Measurements from ENCODE around the gene M6PR. TPM values are rescaled to one million over a fixed set of nuclear protein-coding genes. Genes with fewer than 3 reads are reported as not detected.
"Not testable (repeated sequence)": the region's sequence is repeated elsewhere in the genome, so short reads cannot be mapped to it uniquely, and the experiment has no call there.

The M6PR gene
- total RNA-seq, 4 donors from 2014 or later = 52.0 to 73.7 (median 59.1) TPM

GRCh38 chr12:8914033-8914715 is 35.3 kb downstream of the M6PR start, which contains the start of gene PHC1:
TSS of gene PHC1 (plus strand) at chr12:8914509. CDS start at chr12:8917678, 3,169 bp downstream.
- Histone ChIP-seq H3K27ac (peak within 1 kb of the TSS; percentile 73 to 88 (median 79)), H3K4me1 (peaks cover 0 to 17% (median 2%) of the 10 kb centered on the region in 4 donors), H3K4me3 (peak within 1 kb of the TSS; percentile 64 to 88 (median 66))
- not testable (repeated sequence) for H3K9me3 ChIP-seq, H3K36me3 ChIP-seq, H3K27me3 ChIP-seq
- peak; percentile 83 to 92 (median 85) for DNase-seq
- TF ChIP-seq, protein P1, sequence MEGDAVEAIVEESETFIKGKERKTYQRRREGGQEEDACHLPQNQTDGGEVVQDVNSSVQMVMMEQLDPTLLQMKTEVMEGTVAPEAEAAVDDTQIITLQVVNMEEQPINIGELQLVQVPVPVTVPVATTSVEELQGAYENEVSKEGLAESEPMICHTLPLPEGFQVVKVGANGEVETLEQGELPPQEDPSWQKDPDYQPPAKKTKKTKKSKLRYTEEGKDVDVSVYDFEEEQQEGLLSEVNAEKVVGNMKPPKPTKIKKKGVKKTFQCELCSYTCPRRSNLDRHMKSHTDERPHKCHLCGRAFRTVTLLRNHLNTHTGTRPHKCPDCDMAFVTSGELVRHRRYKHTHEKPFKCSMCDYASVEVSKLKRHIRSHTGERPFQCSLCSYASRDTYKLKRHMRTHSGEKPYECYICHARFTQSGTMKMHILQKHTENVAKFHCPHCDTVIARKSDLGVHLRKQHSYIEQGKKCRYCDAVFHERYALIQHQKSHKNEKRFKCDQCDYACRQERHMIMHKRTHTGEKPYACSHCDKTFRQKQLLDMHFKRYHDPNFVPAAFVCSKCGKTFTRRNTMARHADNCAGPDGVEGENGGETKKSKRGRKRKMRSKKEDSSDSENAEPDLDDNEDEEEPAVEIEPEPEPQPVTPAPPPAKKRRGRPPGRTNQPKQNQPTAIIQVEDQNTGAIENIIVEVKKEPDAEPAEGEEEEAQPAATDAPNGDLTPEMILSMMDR (IDR thresholded peaks at IDR 0.05) = peak in 4 of 6 experiments; percentile 29 to 51 (median 34)

DNA sequence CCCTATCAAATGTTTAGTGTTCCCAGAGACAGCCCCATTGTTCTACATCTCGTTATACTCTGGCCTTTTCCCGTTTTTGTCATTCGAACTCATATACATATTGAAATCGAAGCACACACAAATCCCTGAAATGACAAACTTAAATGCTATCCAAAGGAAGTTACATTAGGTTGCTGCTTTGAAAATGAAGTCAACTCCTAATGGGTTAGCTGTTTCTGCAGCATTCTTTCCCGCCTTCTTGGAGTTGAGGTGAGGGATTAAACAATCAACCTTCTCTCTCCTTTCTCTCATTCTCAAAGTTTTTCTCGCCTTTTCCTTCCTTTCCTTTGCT is 35.8 kb downstream of the M6PR start:
- no peaks in the 10 kb centered on the region for H3K27me3 ChIP-seq
- no peaks in the 10 kb centered on the region for H3K9me3 ChIP-seq
- H3K36me3 ChIP-seq = no peaks in the 10 kb centered on the region
- no peak for TF ChIP-seq POLR2A (IDR thresholded peaks at IDR 0.05)
- TF ChIP-seq, protein P1 (IDR thresholded peaks at IDR 0.05) = no peak
- H3K27ac ChIP-seq = peak overlapping the region; percentile 73 to 88 (median 79)
- DNase-seq = no peak
- H3K4me1 ChIP-seq = peaks cover 0 to 17% (median 2%) of the 10 kb centered on the region in 4 donors
- H3K4me3 ChIP-seq = peak overlapping the region; percentile 64 to 88 (median 66)

- H3K27me3 ChIP-seq = no peaks in the 10 kb centered on the region
- H3K36me3 ChIP-seq = no peaks in the 10 kb centered on the region
- TF ChIP-seq, protein P1 (IDR thresholded peaks at IDR 0.05) = peak in 4 of 6 experiments; percentile 8 to 17 (median 10)
- TF ChIP-seq POLR2A (IDR thresholded peaks at IDR 0.05) = no peak
- DNase-seq = no peak
- peak overlapping the region in 2 of 4 donors; percentile 79 to 88 for H3K27ac ChIP-seq
- peaks cover 0 to 17% (median 2%) of the 10 kb centered on the region in 4 donors for H3K4me1 ChIP-seq
- no peaks in the 10 kb centered on the region for H3K9me3 ChIP-seq
- no peak overlapping the region for H3K4me3 ChIP-seq
Measured at GRCh38 chr12:8912914-8913313, 36.5 kb downstream of the M6PR start.

GRCh38 chr12:8911606-8912268 is 37.7 kb downstream of the M6PR start:
- H3K27ac ChIP-seq = no peak overlapping the region
- H3K4me3 ChIP-seq = no peak overlapping the region
- no peaks in the 10 kb centered on the region for H3K9me3 ChIP-seq
- TF ChIP-seq, protein P1 (IDR thresholded peaks at IDR 0.05) = no peak
- no peak for TF ChIP-seq POLR2A (IDR thresholded peaks at IDR 0.05)
- H3K36me3 ChIP-seq = no peaks in the 10 kb centered on the region
- peaks cover 0 to 17% (median 2%) of the 10 kb centered on the region in 4 donors for H3K4me1 ChIP-seq
- DNase-seq = no peak
- no peaks in the 10 kb centered on the region for H3K27me3 ChIP-seq

GRCh38 chr12:8909752-8910151 is 39.7 kb downstream of the M6PR start:
- Histone ChIP-seq H3K27ac (no peak overlapping the region), H3K27me3 (no peaks in the 10 kb centered on the region), H3K36me3 (no peaks in the 10 kb centered on the region), H3K4me1 (peaks cover 0 to 8% (median 2%) of the 10 kb centered on the region in 4 donors), H3K9me3 (no peaks in the 10 kb centered on the region), H3K4me3 (no peak overlapping the region)
- TF ChIP-seq, protein P1 (IDR thresholded peaks at IDR 0.05) = no peak
- no peak for TF ChIP-seq POLR2A (IDR thresholded peaks at IDR 0.05)
- DNase-seq = no peak

Measured in Peyer's patch (tissue), 4 donors.